Mucosa of stomach (tissue), 1 donor: ENCODE results near the gene PHLDA1.

ENCODE experiments used
- H3K27me3 ChIP-seq: one replicate; pipeline ENCODE4 v1.7.0; 2013; ENCODE audit warnings: mild to moderate bottlenecking, low read length; ENCODE audit not compliant: control insufficient read depth, insufficient read depth
- H3K36me3 ChIP-seq: one replicate; pipeline ENCODE4 v1.7.0; 2013; ENCODE audit warnings: low read length; ENCODE audit not compliant: control insufficient read depth, insufficient read depth
- H3K4me1 ChIP-seq: one replicate; pipeline ENCODE4 v1.7.0; 2013; ENCODE audit warnings: mild to moderate bottlenecking, low read length; ENCODE audit not compliant: control insufficient read depth, insufficient read depth
- H3K4me3 ChIP-seq: one replicate; pipeline ENCODE4 v1.7.0; 2013; ENCODE audit warnings: low read length
- H3K9ac ChIP-seq: one replicate; pipeline ENCODE4 v1.7.0; 2013; ENCODE audit warnings: mild to moderate bottlenecking, low read length, moderate library complexity
- H3K9me3 ChIP-seq: one replicate; pipeline ENCODE4 v1.7.0; 2013; ENCODE audit warnings: mild to moderate bottlenecking, low read length, moderate library complexity; ENCODE audit not compliant: control insufficient read depth
- donor health status: Pancreatic carcinoma.

PHLDA1 gene

GRCh38 chr12:76057326-76057725 is 25.8 kb upstream of the PHLDA1 start:
- Histone ChIP-seq H3K36me3 (no peaks in the 10 kb centered on the region), H3K9ac (no peak overlapping the region), H3K4me3 (no peak overlapping the region), H3K4me1 (no peaks in the 10 kb centered on the region), H3K9me3 (no peaks in the 10 kb centered on the region), H3K27me3 (no peaks in the 10 kb centered on the region)

DNA sequence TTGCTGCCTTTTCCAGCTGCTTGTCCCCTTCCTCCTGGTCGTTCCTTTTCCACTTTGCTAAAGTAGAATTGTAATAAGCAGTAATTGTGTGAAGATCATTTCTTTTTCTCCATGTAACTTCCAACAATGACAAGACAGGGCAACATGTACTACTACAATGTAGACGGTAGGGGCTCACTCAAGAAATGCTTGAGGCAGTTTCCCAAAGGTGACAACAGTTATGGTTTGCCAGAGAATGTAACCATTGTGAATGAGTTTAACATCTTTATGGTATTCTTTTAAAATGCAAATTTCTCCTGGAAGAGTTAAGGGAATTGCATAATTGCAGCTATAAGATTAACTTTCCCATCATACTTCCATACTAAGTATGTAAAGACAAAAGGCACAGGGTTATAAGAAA is 23.8 kb upstream of the PHLDA1 start:
- Histone ChIP-seq H3K4me3 (no peak overlapping the region), H3K9ac (no peak overlapping the region), H3K9me3 (no peaks in the 10 kb centered on the region), H3K4me1 (no peaks in the 10 kb centered on the region), H3K36me3 (no peaks in the 10 kb centered on the region), H3K27me3 (no peaks in the 10 kb centered on the region)

GRCh38 chr12:76049575-76050251 is 18.1 kb upstream of the PHLDA1 start:
- H3K9me3 ChIP-seq: no peaks in the 10 kb centered on the region
- H3K4me3 ChIP-seq: no peak overlapping the region
- H3K4me1 ChIP-seq: no peaks in the 10 kb centered on the region
- no peaks in the 10 kb centered on the region for H3K36me3 ChIP-seq
- no peak overlapping the region for H3K9ac ChIP-seq
- no peaks in the 10 kb centered on the region for H3K27me3 ChIP-seq

DNA sequence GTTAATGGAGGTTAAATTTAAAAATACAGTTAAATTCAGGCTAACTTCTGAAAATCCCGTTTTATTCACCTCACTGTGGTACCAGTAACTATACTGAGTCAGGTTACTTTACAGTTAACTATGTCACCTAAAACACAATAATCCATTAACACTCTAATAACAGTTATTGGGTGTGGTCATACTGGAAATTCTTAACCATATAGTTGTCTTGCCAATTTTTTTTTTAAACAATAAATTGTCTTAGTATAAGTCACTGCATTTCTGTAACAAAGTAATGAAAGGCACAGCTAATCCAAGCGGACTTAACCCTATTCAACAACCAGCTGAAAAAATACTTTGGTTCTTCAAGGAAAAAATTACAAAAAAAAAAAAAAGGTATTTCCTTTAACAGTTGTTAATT is 16.2 kb upstream of the PHLDA1 start:
- Histone ChIP-seq H3K4me3 (no peak overlapping the region), H3K9ac (no peak overlapping the region), H3K4me1 (no peaks in the 10 kb centered on the region), H3K9me3 (no peaks in the 10 kb centered on the region), H3K27me3 (no peaks in the 10 kb centered on the region), H3K36me3 (no peaks in the 10 kb centered on the region)

DNA sequence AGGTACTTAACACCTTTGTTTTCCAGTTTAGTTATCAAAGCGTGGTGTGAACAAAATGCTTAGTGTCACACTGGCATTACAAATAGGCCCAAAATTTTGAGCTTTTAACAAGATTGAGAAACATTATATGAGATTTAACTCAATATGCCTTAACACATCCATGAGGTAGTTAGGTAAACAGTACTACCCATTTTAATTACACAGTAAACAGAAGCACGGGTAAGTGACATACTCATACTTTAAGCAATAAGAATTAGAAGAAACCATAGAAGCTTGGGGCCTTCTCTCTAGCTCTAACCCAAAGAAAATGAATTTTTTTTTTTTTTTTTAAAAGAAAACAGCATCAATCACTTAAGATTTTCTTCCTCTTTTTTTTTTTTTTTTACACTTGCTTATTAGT is 15.5 kb upstream of the PHLDA1 start:
- Histone ChIP-seq H3K9ac (no peak overlapping the region), H3K4me3 (no peak overlapping the region), H3K4me1 (no peaks in the 10 kb centered on the region), H3K27me3 (no peaks in the 10 kb centered on the region), H3K36me3 (no peaks in the 10 kb centered on the region), H3K9me3 (no peaks in the 10 kb centered on the region)

GRCh38 chr12:76043377-76043776 is 11.8 kb upstream of the PHLDA1 start:
- Histone ChIP-seq H3K4me1 (no peaks in the 10 kb centered on the region), H3K36me3 (no peaks in the 10 kb centered on the region), H3K9ac (no peak overlapping the region), H3K27me3 (no peaks in the 10 kb centered on the region), H3K4me3 (no peak overlapping the region), H3K9me3 (no peaks in the 10 kb centered on the region)

DNA sequence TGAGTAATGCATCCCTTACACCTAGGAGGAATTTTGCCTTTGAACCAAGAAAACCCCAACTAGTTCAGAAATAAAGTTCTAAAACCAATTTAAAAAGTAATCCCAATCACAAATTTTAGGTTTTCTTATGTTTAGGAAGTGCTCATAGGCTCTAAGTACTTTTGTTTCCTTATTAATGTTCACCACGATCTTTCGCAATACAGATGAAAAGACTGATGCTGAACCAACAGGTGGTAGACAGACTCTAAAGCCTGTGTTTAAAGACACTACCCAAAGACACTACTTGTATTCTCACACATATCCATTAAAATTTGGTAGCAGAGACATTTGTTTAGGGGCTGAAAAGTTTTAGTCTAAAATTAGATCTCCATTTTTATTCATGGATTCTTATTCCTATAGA is 10.6 kb upstream of the PHLDA1 start:
- peaks cover 3% of the 10 kb centered on the region for H3K4me1 ChIP-seq
- H3K4me3 ChIP-seq: no peak overlapping the region
- H3K9ac ChIP-seq: no peak overlapping the region
- no peaks in the 10 kb centered on the region for H3K27me3 ChIP-seq
- H3K36me3 ChIP-seq: no peaks in the 10 kb centered on the region
- no peaks in the 10 kb centered on the region for H3K9me3 ChIP-seq

- Histone ChIP-seq H3K4me3 (no peak overlapping the region), H3K9me3 (no peaks in the 10 kb centered on the region), H3K9ac (no peak overlapping the region), H3K27me3 (no peaks in the 10 kb centered on the region), H3K4me1 (peaks cover 4% of the 10 kb centered on the region), H3K36me3 (no peaks in the 10 kb centered on the region)
These were observed 9.8 kb upstream of the PHLDA1 start for GRCh38 chr12:76041406-76041805.

- Histone ChIP-seq H3K4me1 (peaks cover 4% of the 10 kb centered on the region), H3K9ac (no peak overlapping the region), H3K27me3 (no peaks in the 10 kb centered on the region), H3K36me3 (no peaks in the 10 kb centered on the region), H3K4me3 (no peak overlapping the region), H3K9me3 (no peaks in the 10 kb centered on the region)
These were observed 8.9 kb upstream of the PHLDA1 start for GRCh38 chr12:76040461-76040860.

- H3K4me3 ChIP-seq: no peak overlapping the region
- no peaks in the 10 kb centered on the region for H3K36me3 ChIP-seq
- H3K27me3 ChIP-seq: no peaks in the 10 kb centered on the region
- H3K4me1 ChIP-seq: peaks cover 4% of the 10 kb centered on the region
- no peak overlapping the region for H3K9ac ChIP-seq
- no peaks in the 10 kb centered on the region for H3K9me3 ChIP-seq
These were observed 6.6 kb upstream of the PHLDA1 start for GRCh38 chr12:76038176-76038575.

GRCh38 chr12:76037130-76038103 is 5.8 kb upstream of the PHLDA1 start:
- Histone ChIP-seq H3K9ac (no peak overlapping the region), H3K36me3 (no peaks in the 10 kb centered on the region), H3K4me1 (peaks cover 4% of the 10 kb centered on the region)

DNA sequence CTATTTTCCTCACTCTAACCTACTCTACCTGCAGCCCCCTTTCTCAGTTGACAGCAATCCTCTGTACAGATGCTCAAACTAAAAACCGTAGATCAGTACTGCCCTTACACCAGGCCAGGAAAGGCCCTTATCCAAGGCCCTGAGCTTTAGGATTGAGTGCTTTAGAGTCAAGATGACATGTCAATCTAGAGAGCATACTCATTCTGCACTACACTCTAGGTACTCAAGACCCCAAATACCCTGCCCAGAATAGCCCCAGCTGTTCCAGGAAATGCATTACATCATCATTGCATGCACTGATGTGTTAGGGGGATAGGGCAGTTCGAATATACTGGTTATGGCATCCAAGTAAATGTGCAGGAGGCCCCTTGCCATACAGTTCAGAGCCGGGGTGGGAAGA is 3.5 kb upstream of the PHLDA1 start:
- peaks cover 14% of the 10 kb centered on the region for H3K27me3 ChIP-seq
- H3K9ac ChIP-seq: no peak overlapping the region
- H3K36me3 ChIP-seq: no peaks in the 10 kb centered on the region
- peaks cover 4% of the 10 kb centered on the region for H3K4me1 ChIP-seq
- no peak overlapping the region for H3K4me3 ChIP-seq
- no peaks in the 10 kb centered on the region for H3K9me3 ChIP-seq

More at GRCh38 chr12:76037130-76038103, 5.8 kb upstream of the PHLDA1 start:
- no peaks in the 10 kb centered on the region for H3K9me3 ChIP-seq
- H3K4me3 ChIP-seq: no peak overlapping the region
- no peaks in the 10 kb centered on the region for H3K27me3 ChIP-seq
